HG03521 (cell line): Measurements from ENCODE around the gene MAPKAP1.
A peak's percentile ranks its signal among the peaks of the same experiment; 100 is the strongest.
"Not testable (repeated sequence)": the region's sequence is repeated elsewhere in the genome, so short reads cannot be mapped to it uniquely, and the experiment has no call there.

Experiments
- ATAC-seq: cut with Tn5 transposase; IDR thresholded peaks from one replicate; pipeline ENCODE4 v1.9.1; 2021; ENCODE audit warnings: mild to moderate bottlenecking, moderate library complexity; ENCODE audit not compliant: unreplicated experiment

MAPKAP1 gene

DNA sequence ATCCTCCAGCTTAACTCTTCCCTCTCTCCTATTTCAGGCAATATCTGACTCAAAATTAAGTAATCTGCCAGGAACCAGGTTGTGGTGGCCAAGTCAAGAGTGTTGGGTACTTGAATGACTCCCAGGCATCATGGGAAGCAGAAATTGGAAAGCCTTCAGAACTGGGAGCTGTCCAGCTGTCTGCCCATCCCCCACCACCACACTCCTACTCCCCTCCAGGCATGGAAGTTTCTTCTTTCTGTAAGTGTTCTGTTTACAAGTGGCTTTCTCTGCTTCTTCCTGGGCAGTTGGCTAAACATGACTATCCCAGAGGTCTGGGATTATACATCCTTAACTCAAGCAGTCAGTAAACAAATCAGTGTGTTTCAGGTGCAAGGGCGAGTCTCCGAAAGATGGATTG, 25.6 kb upstream of the MAPKAP1 start:
- ATAC-seq: no peak

DNA sequence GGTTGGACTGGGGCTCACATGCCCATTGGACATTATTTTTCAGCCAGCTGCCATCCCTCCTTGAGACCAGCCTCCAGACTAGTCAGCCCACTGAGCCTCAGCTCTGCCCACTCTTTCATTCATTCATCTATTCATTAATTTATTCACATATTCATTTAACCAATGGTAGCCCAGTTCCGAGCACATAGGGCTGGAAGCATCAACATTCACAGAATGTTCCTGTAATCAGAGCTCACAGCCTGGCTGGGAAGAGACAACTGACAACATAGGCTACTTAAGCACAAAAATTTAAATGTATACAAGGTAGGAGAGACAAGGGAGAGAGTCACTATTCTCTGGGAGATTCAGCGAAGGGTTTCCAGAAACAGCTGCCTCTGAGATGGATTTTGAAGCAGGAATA, 23.2 kb upstream of the MAPKAP1 start:
- no peak for ATAC-seq

DNA sequence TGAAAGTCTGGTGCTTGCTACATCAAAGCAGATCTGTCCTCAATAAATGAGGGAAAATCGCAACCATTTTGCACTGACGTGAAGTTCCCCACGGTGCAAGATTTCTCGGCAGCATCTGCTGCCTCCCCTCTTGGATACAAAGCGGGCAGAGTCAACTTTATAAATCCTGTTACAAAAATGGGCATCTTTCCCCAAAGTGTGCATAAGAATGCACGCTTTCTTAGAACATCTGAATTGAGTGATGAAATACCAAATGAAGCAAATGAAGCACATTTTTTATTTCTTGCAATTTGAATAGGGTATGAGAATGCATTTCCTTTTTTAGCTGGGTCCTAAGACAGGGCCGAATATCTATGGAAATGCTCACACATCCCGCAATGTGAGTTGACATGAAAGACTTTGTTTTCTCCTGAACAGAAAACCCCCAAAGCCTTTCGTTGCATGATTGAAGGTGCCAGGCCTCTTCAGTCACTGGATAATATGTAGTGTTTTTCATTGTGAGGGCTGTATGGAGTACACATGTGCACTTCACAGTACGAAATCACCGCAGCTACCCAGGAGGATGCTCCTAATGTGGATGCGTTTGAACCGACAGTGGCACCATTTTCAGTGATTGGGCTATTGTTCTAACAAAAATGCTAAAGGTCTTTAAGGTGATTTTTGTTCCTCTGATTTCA, 19.6 kb upstream of the MAPKAP1 start:
- no peak for ATAC-seq

DNA sequence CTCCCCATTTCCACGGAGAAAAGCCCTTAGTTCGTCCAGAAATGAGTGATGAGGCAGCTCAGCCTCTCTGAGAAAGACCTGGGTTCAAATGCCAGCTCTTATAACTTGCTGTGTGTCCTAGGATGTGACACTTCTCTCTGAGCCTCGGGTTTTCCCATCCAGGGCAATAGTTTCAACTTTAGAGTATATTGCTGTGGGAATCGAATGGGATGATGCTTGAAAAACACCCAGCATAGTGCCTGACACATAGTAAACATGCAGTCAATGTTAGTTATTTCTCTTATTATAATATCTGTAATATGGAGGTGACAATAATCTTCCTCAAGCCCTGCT, 430 bp upstream of the MAPKAP1 start:
- no peak for ATAC-seq

DNA sequence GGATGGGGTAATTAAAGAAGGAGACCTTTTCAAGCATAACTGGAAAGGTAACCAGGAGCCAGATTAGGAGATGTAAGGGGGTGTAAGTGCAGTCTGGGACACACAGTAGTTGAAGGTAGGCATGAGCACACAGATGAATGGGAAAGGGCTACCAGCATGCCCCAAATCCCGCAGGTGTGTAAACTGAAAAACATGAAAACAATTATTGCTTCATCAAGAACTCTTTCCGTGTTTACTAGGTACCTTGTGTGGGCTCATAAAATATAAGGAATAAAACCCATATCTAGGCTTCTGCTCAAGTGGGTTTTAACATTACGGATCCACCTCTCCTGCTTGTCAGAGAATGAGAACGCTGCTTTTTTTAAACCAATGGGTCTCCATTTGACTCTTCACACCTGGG, 1.1 kb downstream of the MAPKAP1 start:
- no peak for ATAC-seq

DNA sequence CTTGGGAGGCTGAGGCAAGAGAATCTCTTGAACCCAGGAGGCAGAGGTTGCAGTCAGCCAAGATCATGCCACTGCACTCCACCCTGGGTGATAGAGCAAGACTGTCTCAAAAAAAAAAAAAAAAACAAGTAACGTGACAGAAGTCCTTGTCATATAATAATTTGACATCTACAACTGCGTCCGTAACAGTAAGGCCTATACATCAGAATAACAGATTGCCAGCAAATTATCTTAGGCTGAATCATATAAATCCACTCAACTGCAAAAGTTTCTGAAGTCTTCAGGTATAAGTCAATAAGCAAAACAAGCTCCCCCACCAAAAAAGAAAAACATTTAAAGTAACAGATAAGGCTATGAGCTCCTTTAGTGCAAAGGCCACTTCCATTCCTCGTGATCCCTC, 3.3 kb downstream of the MAPKAP1 start:
- no peak for ATAC-seq

DNA sequence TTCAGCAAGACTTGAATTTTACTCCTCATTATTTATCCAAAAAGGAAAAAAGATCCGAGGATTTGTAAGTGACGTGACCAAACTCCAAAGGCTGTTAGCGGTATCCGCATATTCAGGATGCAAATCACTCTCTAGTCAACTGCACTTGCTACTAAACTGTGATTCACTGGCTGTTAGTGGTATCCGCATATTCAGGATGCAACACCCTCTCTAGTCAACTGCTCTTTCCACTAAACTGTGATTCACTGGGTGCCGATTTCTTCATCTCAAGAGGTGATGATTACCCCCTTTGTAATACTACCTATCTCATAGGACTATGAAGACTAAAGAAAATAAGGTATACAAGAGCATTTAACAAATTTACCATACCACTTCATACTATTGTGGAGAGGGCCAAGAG, 5.7 kb downstream of the MAPKAP1 start:
- ATAC-seq: no peak

DNA sequence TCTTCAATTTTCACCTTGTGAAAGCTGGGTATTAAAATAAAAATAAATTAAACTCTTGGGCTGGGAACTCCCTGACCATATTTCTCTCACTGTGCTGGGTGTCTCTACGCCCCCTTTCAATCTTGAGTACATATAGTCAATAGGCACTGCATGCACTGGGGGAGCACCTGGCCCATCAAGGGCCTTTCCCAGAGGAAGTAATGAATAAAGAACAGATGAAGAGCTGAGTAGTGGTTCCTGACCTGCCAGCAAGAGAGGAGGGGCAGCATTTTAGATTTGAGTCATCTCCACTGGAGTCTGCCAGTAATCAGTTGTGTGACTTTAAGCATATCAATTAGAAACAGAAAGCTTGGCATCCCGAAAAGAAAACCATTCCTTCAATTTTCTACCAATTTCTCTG, 6.2 kb downstream of the MAPKAP1 start:
- ATAC-seq: peak; percentile 70

DNA sequence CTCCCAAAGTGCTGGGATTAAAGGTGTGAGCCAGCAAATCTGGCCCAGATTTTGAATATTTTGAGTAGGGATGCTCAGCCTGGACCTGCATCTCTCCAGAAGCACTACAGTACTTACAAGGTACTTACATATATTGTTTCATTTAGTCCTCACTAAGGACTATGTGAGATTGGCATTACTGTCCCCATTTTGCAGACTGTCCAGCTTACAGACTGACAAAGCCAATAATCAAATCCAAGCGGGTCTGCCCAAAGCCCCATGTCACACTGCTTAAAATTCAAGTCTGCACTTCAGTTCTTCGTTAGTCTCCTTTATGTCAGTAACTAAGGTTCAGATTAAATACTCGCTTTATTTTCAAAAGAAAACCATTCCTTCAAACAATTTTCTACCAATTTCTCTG, 7.1 kb downstream of the MAPKAP1 start:
- ATAC-seq: no peak

DNA sequence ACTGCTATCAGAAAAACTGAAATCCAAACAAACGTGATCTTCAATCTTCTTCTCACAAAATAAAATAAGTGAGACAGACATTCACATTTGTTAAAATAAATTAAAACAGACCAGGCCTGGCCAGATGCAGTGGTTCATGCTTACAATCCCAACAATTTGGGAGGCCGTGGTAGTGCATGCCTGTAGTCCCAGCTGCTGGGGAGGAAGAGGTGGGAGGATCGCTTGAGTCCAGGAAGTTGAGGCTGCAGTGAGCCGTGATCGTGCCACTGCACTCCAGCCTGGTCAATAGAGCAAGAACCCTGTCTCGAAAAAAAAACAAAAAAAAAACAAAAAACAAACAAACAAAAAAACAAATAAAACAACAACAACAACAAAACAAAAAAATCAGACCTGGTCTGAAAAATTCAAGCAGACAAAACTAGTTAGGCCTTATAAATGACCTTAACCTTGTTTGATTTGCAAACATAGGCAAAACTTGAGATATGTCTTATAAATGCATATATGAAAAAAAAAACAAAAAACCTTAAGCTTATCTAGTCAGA, 10.8 kb downstream of the MAPKAP1 start:
- no peak for ATAC-seq

DNA sequence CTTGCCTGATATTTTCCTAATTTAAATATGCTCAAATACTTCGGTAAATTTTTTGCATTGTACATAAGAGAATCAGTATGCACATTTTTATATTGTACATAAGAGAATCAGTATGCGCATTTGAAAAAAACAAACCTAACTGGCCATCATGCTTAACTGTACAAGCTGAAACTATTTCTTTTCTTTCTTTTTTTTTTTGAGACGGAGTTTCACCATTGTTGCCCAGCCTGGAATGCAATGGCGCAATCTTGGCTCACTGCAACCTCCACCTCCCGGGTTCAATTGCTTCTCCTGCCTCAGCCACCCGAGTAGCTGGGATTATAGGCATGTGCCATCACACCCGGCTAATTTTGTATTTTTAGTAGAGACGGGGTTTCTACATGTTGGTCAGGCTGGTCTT, 11.5 kb downstream of the MAPKAP1 start:
- not testable (repeated sequence) for ATAC-seq

DNA sequence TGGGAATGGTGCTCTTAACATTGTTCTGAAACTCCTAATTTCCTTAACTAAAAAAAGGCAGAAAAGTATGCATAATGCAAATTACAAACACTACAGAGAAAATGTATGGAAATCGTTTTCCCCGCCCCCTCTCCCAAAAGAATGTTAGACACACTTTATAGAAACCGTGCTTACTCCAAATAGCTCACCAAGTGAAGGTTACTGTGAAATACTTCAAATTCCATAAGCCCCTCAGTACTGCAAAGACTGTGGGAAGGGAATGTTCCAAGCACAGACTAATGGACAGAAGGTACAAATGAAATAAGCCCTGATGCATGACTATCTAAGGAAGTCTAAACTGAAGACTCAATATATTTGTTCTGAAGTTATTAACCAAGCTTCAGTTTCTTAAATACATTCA, 12.5 kb downstream of the MAPKAP1 start:
- ATAC-seq: no peak

DNA sequence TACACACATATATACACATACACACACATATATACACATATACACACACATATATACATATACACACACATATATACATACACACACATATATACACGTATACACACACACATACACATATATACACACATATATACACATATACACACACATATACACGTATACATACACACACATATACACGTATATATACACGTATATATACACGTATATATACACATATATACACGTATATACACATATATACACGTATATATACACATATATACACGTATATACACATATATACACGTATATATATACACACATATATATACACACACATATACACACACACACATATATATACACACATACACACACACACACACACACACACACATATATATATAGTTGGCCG, 13.5 kb downstream of the MAPKAP1 start:
- ATAC-seq: not testable (repeated sequence)

DNA sequence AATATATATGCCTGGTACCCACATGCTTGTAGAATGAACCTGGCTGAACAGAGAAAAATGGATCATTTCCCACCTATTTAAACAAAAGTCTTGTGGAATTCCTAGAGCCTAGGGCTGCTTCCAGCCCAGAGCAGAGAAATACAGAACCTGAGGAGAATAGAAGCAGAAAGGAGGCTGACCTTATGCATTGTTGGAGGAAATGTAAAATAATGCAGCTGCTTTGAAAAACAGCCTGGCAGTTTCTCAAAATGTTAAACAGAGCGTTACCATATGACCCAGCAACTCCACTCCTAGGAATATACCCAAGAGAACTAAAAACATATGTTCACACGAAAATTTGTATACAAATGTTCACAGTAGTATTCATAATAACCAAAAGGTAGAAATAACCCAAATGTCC, 15.1 kb downstream of the MAPKAP1 start:
- ATAC-seq: no peak

DNA sequence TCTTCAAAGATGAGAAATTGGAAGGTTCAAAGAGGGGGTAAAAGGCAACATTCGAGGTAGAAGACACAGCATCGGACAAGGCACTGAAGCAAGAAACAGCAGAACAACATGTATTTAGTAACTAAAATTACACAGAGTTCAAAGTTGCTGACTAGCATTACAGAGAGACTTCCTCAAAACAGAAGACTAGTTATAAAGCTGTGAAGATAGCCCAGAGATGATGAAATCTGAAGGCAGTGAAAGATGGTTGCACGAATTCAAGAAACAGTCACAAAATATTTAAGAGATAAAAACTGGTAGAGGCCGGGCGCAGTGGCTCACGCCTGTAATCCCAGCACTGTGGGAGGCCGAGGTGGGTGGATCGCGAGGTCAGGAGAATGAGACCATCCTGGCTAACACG, 16.3 kb downstream of the MAPKAP1 start:
- ATAC-seq: no peak

DNA sequence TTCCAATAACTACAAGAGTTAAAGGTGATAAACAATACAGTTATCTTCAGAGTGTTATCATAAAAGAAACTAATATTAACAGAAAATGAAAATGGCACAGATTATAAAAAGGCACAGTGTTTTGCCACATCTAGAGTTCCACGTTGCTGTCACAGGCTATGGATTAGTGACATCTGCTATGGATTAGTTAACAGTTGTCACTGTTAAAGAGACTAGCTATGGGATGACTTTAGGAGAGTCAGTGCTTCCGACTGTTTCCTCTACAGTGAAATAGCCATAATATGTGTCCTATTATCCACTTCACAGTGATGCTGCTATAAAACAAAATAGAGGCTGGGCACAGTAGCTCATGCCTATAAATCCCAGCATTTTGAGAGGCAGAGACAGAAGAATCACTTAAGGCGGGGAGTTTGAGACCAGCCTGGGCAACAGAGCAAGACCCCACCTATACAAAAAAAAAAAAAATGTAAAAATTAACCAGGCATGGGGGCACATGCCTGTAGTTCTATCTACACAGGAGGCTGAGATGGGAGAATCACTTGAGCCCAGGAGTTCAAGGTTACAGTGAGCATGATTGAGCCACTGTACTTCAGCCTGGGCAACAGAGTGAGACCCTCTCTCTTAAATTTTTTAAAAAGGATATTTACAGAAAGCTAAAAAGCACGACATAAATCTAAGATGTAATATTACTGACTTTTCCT, 19.7 kb downstream of the MAPKAP1 start:
- no peak for ATAC-seq

DNA sequence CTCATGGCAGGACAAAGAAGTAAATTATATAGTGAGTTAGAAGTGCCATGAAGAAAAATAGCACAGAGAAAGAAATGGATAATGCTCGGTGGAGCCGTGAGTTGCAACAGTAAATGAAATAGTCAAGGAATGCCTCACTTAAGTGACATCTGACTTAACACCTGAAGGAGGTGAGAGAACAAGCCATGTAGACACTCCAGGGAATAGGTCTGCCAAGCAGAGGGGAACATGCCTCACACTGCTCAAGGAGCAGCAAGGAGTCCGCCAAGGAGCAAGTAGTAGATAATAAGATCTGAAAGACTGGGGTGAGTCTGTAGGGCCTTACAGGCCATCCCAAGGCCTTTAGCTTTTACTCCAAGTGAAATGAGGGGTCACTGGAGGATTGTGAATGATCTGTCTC, 21.8 kb downstream of the MAPKAP1 start:
- no peak for ATAC-seq

DNA sequence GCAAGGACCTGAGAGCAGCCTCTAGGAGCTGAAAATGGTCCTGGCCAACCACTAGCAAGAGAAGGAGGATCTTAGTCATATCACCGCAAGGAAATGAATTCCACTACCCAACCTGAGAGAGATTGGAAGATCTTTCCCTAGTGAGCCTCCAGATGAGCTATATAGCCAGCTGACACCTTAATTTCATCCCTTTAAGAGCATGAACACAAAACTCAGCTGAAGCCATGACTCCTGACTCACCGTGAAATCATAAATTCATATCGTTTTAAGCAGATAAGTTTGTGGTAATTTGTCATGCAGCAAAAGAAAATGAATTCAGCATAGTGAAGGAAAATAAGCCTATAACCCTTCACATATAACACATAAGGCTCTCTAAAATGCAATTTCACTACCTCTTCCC, 23.5 kb downstream of the MAPKAP1 start:
- ATAC-seq: no peak

DNA sequence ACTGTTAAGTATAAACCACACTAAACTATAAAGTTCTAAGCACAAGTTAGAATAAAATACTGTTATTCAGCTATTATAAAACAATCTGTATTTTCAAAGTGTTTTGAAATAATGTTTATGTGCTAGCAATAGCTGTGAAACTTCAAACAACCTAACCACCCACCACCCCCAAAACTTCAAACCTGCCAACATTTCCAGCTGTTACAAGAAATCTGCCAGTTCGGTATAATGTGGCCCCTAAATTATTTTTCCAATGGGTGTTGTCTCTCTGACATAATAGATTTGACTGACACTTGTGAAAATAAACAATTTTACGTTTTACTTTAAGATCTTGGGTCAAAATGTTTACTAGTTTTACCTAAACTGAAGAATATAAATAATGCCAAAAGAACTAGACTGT, 24.7 kb downstream of the MAPKAP1 start:
- no peak for ATAC-seq

DNA sequence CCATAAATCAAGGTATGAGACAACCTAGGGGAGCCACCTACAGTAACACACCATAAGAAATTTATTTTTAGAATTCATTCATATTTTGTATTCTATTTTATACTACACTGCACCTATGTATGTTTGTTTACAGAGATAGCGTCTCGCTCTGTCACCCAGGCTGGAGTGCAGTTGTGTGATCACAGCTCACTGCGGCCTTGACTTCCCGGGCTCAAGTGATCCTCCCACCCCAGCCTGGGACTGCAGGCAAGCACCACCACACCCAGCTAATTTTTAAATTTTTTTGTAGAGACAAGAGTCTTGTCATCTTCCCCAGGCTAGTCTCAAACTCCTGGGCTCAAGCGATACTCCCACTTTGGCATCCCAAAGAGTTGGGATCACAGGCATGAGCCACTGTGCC, 25.4 kb downstream of the MAPKAP1 start:
- no peak for ATAC-seq

DNA sequence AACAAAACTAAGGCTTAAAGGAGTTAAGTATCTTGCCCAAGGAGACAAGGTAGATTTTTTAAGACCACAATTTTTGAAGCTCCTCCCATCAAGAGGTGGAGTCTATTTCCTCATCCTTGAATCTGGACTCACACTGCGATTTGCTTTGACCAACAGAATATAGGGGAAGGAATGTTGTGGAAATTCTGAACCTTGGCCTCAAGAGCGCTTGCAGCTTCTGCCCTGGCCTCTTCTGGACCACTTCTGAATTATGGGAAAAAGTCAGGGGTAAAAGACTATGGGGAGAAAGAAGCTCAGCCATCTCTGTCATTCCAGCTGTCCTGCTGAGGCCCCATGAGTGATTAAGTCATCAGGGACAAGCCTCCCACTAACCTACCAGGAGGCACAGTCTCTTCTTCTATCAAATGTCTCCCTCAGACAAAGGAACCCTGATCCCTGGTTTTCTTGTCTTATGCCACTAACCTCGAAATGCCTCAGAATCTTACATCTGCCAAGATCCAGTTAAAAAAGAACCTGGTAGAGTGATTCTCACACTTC, 25.9 kb downstream of the MAPKAP1 start:
- ATAC-seq: no peak

DNA sequence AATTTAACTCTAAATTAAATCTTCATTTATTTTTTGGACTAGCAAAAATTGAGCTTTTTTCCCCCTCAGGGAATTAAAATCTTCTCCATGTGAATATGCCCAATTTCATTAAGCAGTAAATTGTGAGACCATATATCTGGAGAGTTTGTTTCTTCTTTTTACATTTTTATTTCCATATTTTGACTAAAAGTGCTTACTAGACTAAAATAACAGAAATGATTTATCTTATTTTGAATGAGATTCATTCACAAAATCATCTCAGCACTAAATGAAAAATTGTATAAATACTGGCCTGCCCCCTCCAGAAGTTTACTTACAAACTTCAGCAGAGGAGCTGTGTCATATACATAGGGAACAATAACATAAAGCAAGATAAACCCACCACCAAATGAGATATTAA, 26.6 kb downstream of the MAPKAP1 start:
- ATAC-seq: no peak
